Activated CD8-positive, alpha-beta memory T cell treated with anti-CD3 and anti-CD28 coated beads, Interleukin-2, amount 10 ng/mL, durations not matched to agents 7 days and 5 days (primary cell): ENCODE measurements around the gene NCOR1. TPM values are rescaled to one million over a fixed set of nuclear protein-coding genes. Genes with fewer than 3 reads are reported as not detected.

Source experiments
- ATAC-seq: fragments of 150-1000 bp; cut with Tn5 transposase; one replicate; pipeline ENCODE4 v1.10.0; 2021; ENCODE audit warnings: moderate library complexity
- CTCF ChIA-PET: fragments of 350-600 bp; sonication (Branson Sonifier 250); formaldehyde crosslinking; loops from one replicate; lab custom pipeline; 2021; ENCODE audit warnings: antibody characterized with exemption; lab: Charles Lee
- DNase-seq: peaks from one replicate; pipeline ENCODE4 v3.0.0-alpha.2; 2020
- H3K27ac Mint-ChIP-seq: one replicate; pipeline ENCODE4 v1.8.0; 2021; ENCODE audit warnings: mild to moderate bottlenecking, mixed read lengths
- H3K27me3 Mint-ChIP-seq: one replicate; pipeline ENCODE4 v1.8.0; 2021; ENCODE audit warnings: mixed read lengths
- H3K36me3 Mint-ChIP-seq: one replicate; pipeline ENCODE4 v1.8.0; 2021; ENCODE audit warnings: mild to moderate bottlenecking, mixed read lengths
- H3K4me1 Mint-ChIP-seq: one replicate; pipeline ENCODE4 v1.8.0; 2021; ENCODE audit warnings: mixed read lengths
- H3K4me3 Mint-ChIP-seq: one replicate; pipeline ENCODE4 v1.8.0; 2021; ENCODE audit warnings: mild to moderate bottlenecking, moderate library complexity, mixed read lengths
- H3K9me3 Mint-ChIP-seq: one replicate; pipeline ENCODE4 v1.8.0; 2022; ENCODE audit warnings: low read depth, mixed read lengths
- total RNA-seq, 2 experiments: library from RNA; stranded (reverse); gene quantifications; one replicate each; pipeline ENCODE4 v1.2.3, GENCODE V29; 2021

NCOR1 gene
- total RNA-seq, 2 experiments from 2014 or later: 166 to 175 TPM

- CTCF ChIA-PET: interaction anchor here (1.1 to 1.4 kb wide), 2 partner anchors 14 to 69 kb away, joined by 3 read pairs; partner anchors contain the start of genes TTC19 and ZSWIM7
- no peak overlapping the region for H3K27ac Mint-ChIP-seq
These were observed 201.4 kb downstream of the NCOR1 start for GRCh38 chr17:16013943-16014407.

GRCh38 chr17:16007439-16007838 lies 207.9 kb downstream of the NCOR1 start:
- no peaks in the 10 kb centered on the region for H3K27me3 Mint-ChIP-seq
- CTCF ChIA-PET: no interaction called here
- no peak for DNase-seq
- peaks cover 70% of the 10 kb centered on the region for H3K36me3 Mint-ChIP-seq
- H3K4me1 Mint-ChIP-seq: peaks cover 13% of the 10 kb centered on the region
- no peak overlapping the region for H3K27ac Mint-ChIP-seq
- no peak overlapping the region for H3K4me3 Mint-ChIP-seq
- ATAC-seq: no peak
- no peaks in the 10 kb centered on the region for H3K9me3 Mint-ChIP-seq

More at GRCh38 chr17:16013943-16014407, 201.4 kb downstream of the NCOR1 start:
- ATAC-seq (no peak), DNase-seq (no peak)
- H3K27me3 Mint-ChIP-seq: no peaks in the 10 kb centered on the region
- peaks cover 3% of the 10 kb centered on the region for H3K4me1 Mint-ChIP-seq
- no peak overlapping the region for H3K4me3 Mint-ChIP-seq
- peaks cover 46% of the 10 kb centered on the region for H3K36me3 Mint-ChIP-seq
- H3K9me3 Mint-ChIP-seq: no peaks in the 10 kb centered on the region

- Mint-ChIP-seq H3K27me3 (no peaks in the 10 kb centered on the region), H3K4me3 (no peak overlapping the region), H3K36me3 (peaks cover 74% of the 10 kb centered on the region), H3K9me3 (no peaks in the 10 kb centered on the region), H3K27ac (no peak overlapping the region), H3K4me1 (peaks cover 26% of the 10 kb centered on the region)
- ATAC-seq (no peak), DNase-seq (no peak)
- CTCF ChIA-PET: no interaction called here
These were observed 209.7 kb downstream of the NCOR1 start for GRCh38 chr17:16005636-16006035.

- H3K27me3 Mint-ChIP-seq: no peaks in the 10 kb centered on the region
- H3K36me3 Mint-ChIP-seq: peaks cover 72% of the 10 kb centered on the region
- DNase-seq (peak; percentile 12), ATAC-seq (no peak)
- H3K27ac Mint-ChIP-seq: no peak overlapping the region
- peaks cover 31% of the 10 kb centered on the region for H3K4me1 Mint-ChIP-seq
- H3K9me3 Mint-ChIP-seq: no peaks in the 10 kb centered on the region
- H3K4me3 Mint-ChIP-seq: no peak overlapping the region
- CTCF ChIA-PET: interaction anchor here (1.4 kb wide), 1 partner anchor 8 kb away, joined by 3 read pairs; no protein-coding TSS in a partner anchor
These were observed 211.5 kb downstream of the NCOR1 start for GRCh38 chr17:16003841-16004240.

DNA sequence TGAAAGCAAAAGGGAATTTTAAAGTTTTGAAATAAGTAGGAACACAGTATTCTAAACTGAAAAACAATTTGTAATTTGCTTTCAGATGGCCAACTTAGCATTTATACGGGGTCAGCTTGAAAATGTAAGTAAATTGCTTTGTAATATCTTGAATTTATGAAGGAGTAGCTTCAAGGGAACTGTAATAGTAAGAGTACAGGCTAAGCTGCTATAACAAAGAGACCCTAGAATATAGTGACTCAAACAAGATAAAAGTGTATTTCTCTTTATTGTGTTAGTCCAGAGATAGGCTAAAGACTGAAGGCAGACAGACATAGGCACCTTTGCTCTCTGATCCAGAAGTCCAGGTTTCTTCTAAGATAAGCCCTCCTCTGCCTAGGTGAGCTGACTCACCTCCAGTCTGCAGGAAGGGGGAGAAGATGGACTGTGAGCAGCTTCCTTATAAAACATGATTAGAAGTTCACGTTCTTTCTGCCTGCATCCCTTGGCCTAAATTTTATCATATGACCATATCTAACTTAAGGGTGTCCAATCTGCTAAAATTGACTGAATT lies 212.6 kb downstream of the NCOR1 start:
- Mint-ChIP-seq H3K4me1 (peaks cover 28% of the 10 kb centered on the region), H3K27ac (no peak overlapping the region), H3K27me3 (no peaks in the 10 kb centered on the region), H3K4me3 (no peak overlapping the region), H3K9me3 (no peaks in the 10 kb centered on the region), H3K36me3 (peaks cover 62% of the 10 kb centered on the region)
- CTCF ChIA-PET: interaction anchor here (1.4 kb wide), 1 partner anchor 9 kb away, joined by 3 read pairs; no protein-coding TSS in a partner anchor
- no peak for ATAC-seq
- peak; percentile 4 for DNase-seq

GRCh38 chr17:16001226-16001897 lies 214.0 kb downstream of the NCOR1 start:
- H3K27me3 Mint-ChIP-seq: no peaks in the 10 kb centered on the region
- DNase-seq (no peak), ATAC-seq (no peak)
- H3K27ac Mint-ChIP-seq: peak overlapping the region; percentile 88
- H3K9me3 Mint-ChIP-seq: no peaks in the 10 kb centered on the region
- peaks cover 53% of the 10 kb centered on the region for H3K36me3 Mint-ChIP-seq
- CTCF ChIA-PET: interaction anchor here (0.6 to 1.0 kb wide), 6 partner anchors 8 to 413 kb away, joined by 3 to 5 read pairs (median 3); partner anchors contain the start of gene ADORA2B
- H3K4me3 Mint-ChIP-seq: peak overlapping the region; percentile 84
- H3K4me1 Mint-ChIP-seq: peaks cover 25% of the 10 kb centered on the region

DNA sequence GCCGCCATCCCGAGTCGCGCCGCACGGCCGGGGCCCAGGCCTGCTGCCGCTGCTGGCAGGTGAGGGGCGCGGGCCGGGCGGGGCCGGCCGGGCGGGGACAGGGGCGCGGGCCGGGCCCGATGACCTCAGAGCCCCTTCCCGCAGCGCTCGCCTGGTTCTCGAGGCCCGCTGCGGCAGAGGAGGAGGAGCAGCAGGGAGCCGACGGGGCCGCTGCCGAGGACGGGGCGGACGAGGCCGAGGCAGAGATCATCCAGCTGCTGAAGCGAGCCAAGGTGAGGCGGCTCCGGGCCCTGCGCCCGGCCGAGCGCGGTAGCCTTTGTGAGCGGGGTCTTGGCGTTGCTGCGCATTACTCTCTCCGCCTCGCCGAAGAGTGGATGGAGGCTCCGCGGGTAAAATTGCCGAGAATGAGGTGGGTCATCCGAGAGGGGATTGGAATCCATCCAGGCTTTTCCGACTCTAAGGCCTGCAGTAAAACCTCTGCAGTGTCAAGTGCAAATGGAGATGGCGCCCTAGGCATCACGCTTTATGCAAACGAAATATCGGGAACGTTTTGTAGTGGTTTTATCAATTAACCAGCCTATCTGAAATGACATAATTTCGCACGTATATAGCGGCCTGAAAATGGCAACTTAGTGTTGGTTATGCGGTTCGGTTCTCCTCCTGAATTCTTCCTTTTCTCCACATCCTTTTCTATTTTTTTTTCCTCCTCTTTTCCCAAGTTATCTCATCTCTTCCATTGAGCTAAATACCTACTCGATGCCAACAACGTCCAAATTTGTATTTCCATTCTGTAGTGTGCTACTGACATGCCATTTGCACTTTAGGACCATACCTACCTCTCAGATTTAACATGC lies 215.1 kb downstream of the NCOR1 start:
- no peak for DNase-seq
- peak overlapping the region; percentile 84 for H3K4me3 Mint-ChIP-seq
- no peaks in the 10 kb centered on the region for H3K9me3 Mint-ChIP-seq
- H3K27ac Mint-ChIP-seq: peak overlapping the region; percentile 88
- CTCF ChIA-PET: interaction anchor here (0.9 to 5.0 kb wide), 10 partner anchors 11 to 742 kb away, joined by 3 to 29 read pairs (median 4); partner anchors contain the start of gene ADORA2B
- H3K4me1 Mint-ChIP-seq: peaks cover 25% of the 10 kb centered on the region
- peaks cover 44% of the 10 kb centered on the region for H3K36me3 Mint-ChIP-seq
- peak; percentile 46 for ATAC-seq
- H3K27me3 Mint-ChIP-seq: no peaks in the 10 kb centered on the region

GRCh38 chr17:15999141-15999973 lies 216.0 kb downstream of the NCOR1 start, which contains the start of the genes TTC19 and ZSWIM7:
Gene TTC19 (plus strand): TSS chr17:15999824. CDS start chr17:15999849, 25 bp downstream.
Gene ZSWIM7 (minus strand): TSS chr17:15999704. CDS start chr17:15999594, 110 bp downstream.
- Mint-ChIP-seq H3K27me3 (no peaks in the 10 kb centered on the region), H3K4me1 (peaks cover 25% of the 10 kb centered on the region), H3K9me3 (no peaks in the 10 kb centered on the region), H3K4me3 (peak within 1 kb of the TSS; percentile 84), H3K27ac (peak within 1 kb of the TSS; percentile 98), H3K36me3 (peaks cover 36% of the 10 kb centered on the region)
- ATAC-seq: peak; percentile 93
- CTCF ChIA-PET: interaction anchor here (0.7 to 5.0 kb wide), 16 partner anchors 12 to 741 kb away, joined by 3 to 29 read pairs (median 4); partner anchors contain the start of gene ADORA2B
- DNase-seq: peak; percentile 97

GRCh38 chr17:15998031-15998562 lies 217.2 kb downstream of the NCOR1 start:
- no peaks in the 10 kb centered on the region for H3K9me3 Mint-ChIP-seq

DNA sequence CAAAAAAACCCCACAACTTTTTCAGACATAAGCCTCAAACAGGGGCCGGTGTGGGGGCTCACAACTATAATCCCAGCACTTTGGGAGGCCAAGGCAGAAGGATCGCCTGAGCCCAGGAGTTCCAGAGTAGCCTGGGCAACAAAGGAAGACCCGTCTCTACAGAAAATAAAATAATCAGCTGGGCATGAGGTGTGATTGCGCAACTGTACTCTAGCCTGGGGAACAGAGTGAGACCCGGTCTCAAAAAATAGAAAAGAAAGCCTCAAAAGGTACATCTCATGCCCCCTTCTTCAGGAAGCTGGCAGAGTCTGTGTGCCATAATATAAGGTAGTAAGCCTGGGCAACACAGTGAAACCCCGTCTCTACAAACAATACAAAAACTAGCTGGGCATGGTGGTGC lies 219.0 kb downstream of the NCOR1 start:
- Mint-ChIP-seq H3K4me1 (peaks cover 15% of the 10 kb centered on the region), H3K9me3 (no peaks in the 10 kb centered on the region), H3K27ac (no peak overlapping the region), H3K4me3 (no peak overlapping the region), H3K36me3 (peaks cover 8% of the 10 kb centered on the region), H3K27me3 (no peaks in the 10 kb centered on the region)
- no peak for ATAC-seq
- CTCF ChIA-PET: interaction anchor here (2.2 to 5.0 kb wide), 2 partner anchors 51 to 167 kb away, joined by 7 to 29 read pairs; partner anchors contain the start of gene ADORA2B
- DNase-seq: peak; percentile 15

More at GRCh38 chr17:15998031-15998562, 217.2 kb downstream of the NCOR1 start:
- CTCF ChIA-PET: interaction anchor here (1.1 to 5.0 kb wide), 6 partner anchors 12 to 168 kb away, joined by 3 to 29 read pairs (median 5); no protein-coding TSS in a partner anchor
- H3K4me1 Mint-ChIP-seq: peaks cover 25% of the 10 kb centered on the region
- H3K27me3 Mint-ChIP-seq: no peaks in the 10 kb centered on the region
- H3K27ac Mint-ChIP-seq: peak overlapping the region; percentile 98
- peak overlapping the region; percentile 84 for H3K4me3 Mint-ChIP-seq
- ATAC-seq (no peak), DNase-seq (peak; percentile 31)
- peaks cover 25% of the 10 kb centered on the region for H3K36me3 Mint-ChIP-seq

DNA sequence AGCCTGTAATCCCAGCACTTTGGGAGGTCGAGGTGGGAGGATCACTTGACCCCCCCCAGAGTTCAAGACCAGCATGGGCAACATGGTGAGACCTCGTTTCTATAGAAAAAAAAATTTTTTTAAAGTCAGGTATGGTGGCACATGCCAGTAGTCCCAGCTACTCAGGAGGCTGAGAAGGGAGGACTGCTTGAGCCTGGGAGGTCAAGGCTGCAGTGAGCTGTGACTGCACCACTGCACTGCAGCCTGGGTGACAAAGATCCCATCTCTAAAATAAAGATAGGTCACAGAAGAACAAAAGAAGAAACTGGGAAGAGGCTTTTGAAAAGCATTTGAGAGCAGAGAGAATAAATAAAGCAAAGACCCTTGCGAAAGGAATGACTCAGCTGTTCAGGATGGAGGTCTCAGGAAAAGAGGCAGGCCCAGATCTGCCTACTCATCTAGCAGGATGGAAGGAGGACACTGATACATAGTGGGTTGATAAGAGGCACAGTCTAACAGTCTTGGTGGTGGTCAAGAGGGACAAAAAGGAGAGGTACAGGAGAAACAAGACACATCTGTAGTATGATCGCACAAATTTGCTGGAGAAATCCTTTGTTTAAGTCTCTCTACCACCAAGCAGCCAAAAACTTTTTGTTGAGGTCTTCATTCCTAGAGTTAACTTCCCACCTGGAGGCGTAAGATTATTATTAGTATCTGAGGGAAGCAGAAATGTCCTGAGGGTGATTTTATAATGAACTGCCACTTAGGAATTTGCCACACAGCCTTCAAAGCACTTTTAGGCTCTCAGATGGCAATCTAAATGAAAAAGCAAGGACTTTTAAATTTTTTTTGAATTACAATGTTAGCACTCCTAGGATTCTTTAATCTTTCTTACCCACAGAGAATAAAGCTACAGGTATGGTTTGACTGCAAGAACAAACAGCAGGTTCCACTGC lies 233.4 kb downstream of the NCOR1 start:
- H3K27me3 Mint-ChIP-seq: no peaks in the 10 kb centered on the region
- no peak overlapping the region for H3K27ac Mint-ChIP-seq
- ATAC-seq (no peak), DNase-seq (no peak)
- H3K36me3 Mint-ChIP-seq: peaks cover 20% of the 10 kb centered on the region
- H3K4me3 Mint-ChIP-seq: no peak overlapping the region
- CTCF ChIA-PET: interaction anchor here (0.9 to 1.5 kb wide), 2 partner anchors 35 to 37 kb away, joined by 3 to 5 read pairs; partner anchors contain the start of gene ADORA2B
- H3K9me3 Mint-ChIP-seq: no peaks in the 10 kb centered on the region
- peaks cover 19% of the 10 kb centered on the region for H3K4me1 Mint-ChIP-seq
